IPS-NIHi7 (cell line): Measurements from ENCODE around the gene SPATA18.

Source experiments
- DNase-seq: peaks from one replicate; pipeline ENCODE4 v3.0.0; 2012; ENCODE audit warnings: mixed read lengths; ENCODE audit errors: extremely low spot score

SPATA18 gene

GRCh38 chr4:52051213-52051614 is at the start of gene SPATA18:
Gene SPATA18 (plus strand): TSS chr4:52051304. CDS start chr4:52051705, 401 bp downstream.
- peak; percentile 32 for DNase-seq

GRCh38 chr4:52001616-52002015 is 49.5 kb upstream of the SPATA18 start:
- no peak for DNase-seq

- DNase-seq = no peak
Measured at GRCh38 chr4:52004414-52004813, 46.7 kb upstream of the SPATA18 start.

DNA sequence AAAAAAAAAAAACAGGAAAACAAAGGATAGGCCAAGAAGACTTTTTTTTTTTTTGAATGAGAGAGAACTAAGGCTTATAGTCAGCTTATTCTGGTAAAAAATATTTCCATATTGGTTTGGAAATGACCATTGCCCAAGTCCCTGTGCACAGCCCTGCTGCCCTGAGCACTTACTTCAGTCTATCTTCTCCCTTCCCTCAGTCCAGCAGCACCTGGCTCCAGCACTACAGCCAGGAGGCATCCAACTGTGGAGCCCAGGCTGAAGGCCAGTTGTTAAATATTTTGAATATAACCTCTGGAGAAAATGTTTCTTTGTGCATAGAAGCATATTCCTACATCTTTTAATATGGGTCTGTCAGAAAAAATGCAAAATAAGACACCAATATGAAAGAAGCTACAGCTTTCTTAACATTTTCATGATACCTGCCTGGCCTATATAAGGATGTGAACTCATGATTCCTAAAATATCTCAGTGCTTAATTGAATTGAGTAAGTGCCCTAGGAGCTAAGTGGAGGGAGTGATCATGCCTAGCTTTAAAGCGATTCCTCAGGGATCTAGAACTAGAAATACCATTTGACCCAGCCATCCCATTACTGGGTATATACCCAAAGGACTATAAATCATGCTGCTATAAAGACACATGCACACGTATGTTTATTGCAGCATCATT is 45.4 kb upstream of the SPATA18 start:
- no peak for DNase-seq

DNA sequence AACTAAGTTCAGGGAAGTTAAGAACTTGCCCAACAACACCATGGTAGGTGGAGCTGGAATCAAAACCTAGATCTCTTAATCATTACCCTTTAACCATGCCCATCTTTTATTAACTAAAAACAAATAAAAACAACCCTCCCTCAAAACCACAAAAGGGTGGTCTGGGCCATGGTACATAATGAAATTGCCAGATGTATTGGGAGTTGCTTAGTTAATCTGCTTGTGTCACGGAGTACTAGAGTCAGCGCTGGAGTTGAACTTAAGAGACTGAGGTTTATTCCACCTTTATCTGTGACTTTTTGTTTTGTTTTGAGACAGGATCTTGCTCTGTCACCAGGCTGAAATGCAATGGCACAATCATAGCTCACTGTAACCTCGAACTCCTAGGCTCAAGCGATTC is 44.2 kb upstream of the SPATA18 start:
- DNase-seq = no peak

DNA sequence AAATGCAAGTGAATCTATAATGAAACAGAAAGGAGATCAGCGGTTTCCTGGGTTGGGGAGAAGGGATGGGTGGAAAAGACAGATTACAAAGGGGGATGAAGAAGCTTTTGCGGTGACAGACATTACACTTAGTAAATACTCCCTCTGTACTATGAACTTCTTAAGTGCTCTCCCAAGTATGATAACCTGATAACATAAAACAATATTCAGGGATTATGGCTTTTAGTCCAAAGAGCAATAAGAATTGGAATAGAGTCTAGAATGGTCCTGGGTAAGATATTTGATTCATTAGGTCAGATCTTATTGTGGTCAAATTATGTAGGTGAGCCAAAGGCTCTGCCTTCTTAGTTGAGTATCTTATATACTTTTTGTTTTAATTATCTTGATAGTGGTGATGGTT is 40.1 kb upstream of the SPATA18 start:
- DNase-seq = no peak

GRCh38 chr4:52012651-52013050 is 38.5 kb upstream of the SPATA18 start:
- DNase-seq = no peak

GRCh38 chr4:52014903-52015302 is 36.2 kb upstream of the SPATA18 start:
- no peak for DNase-seq

- DNase-seq = peak; percentile 44
Measured at GRCh38 chr4:52015366-52015765, 35.7 kb upstream of the SPATA18 start.

DNA sequence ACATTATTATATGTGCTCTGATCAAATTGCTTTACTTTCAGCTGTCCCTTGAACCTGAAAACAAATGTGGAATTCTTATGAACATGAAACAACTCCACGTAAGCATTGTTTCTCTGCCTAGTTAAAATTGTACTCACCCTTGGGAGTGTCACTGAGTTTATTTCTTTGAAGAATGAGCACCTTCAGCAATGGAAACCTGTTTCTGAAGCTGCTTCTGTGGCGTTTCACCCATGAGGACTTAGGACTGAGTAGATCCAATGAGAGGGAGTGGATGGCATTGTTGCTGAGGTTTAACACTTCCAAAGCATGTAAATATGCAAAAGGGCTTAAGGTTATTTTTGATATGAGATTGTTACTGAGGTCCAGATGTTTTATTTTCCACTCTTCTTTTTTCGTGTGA is 34.1 kb upstream of the SPATA18 start:
- DNase-seq = no peak

GRCh38 chr4:52017814-52018213 is 33.3 kb upstream of the SPATA18 start:
- DNase-seq = no peak

- no peak for DNase-seq
Measured at GRCh38 chr4:52019936-52020657, 31.0 kb upstream of the SPATA18 start, which contains the start of gene LRRC66. Gene LRRC66 (minus strand): TSS chr4:52020363. CDS start chr4:52017613, 2,750 bp downstream.

GRCh38 chr4:52028970-52029369 is 22.1 kb upstream of the SPATA18 start:
- no peak for DNase-seq

DNA sequence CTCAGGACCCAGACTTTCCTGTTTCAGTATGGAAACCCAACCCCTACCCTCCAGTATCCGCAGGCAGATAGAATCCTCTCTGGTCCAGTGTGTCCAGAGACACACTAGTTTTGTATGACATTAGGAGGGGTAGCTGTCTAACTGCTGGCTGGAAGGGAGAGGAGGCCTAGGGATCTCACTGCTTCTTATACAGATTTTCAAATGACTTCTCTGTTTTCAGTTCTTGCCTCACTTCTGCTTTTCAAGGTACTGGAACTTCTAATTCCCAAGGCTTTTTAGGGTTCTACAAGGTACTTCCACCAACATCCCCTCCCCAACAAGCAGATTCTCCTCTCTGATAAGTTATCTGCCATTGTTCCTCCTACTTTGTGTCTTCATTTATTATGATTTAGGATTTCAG is 19.1 kb upstream of the SPATA18 start:
- DNase-seq = no peak

- no peak for DNase-seq
Measured at GRCh38 chr4:52035190-52035589, 15.9 kb upstream of the SPATA18 start.

DNA sequence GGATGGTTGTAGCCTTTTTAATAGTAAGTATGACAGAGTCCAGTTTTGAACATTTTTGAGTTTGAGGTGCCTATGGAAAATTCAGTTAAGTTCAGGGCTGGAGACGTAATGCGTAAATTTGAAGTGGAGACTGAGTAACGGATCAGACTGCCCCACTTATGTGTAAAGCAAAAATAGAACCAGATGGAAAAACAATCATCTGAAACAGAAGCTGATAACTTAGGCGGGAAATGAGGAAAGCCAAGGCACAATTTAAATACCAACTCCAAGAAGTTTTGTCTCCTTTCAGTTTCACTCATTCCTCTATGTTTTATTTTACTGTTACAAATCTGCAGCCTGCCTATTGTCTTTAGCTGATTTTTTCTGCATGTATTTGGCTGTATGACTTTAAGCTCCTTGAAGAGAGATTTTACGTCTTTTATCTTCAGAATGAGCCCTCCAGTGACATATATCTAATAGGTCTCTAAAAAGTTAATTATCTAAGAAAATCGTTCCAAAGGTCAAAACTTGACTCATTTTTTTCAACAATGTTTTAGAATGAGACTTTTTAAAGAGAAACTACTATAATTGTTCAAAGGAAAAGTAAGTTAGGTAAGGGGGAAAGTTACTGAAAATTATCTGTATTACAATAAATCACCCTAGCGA is 14.1 kb upstream of the SPATA18 start:
- no peak for DNase-seq

DNA sequence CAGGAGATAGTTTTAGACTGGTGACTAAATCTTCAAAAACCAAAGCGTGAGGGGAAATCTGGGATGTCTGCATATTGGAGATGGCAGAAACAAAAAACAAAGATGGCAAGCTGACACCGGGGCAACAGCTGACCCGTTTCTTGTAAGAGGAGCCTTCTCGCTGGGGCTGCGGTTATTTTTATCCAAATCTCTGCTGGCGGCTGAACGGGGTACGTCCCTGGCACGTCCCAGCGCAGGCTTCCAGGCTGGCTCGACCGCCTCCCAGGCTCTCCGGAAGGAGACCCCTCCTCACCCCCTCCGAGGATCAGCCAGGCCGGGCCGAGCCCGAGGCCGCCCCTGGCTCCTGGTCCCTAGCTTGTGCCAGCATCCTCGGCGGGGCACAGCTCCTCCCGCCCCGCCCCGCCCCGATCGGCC is 13.4 kb upstream of the SPATA18 start:
- DNase-seq = peak; percentile 75

- peak; percentile 81 for DNase-seq
Measured at GRCh38 chr4:52038103-52038912, 12.8 kb upstream of the SPATA18 start, which contains the start of gene SGCB. Gene SGCB (minus strand): TSS chr4:52038299. CDS start chr4:52038259, 40 bp downstream.

GRCh38 chr4:52045028-52045427 is 6.1 kb upstream of the SPATA18 start:
- no peak for DNase-seq

GRCh38 chr4:52049266-52049665 is 1.8 kb upstream of the SPATA18 start:
- DNase-seq = no peak

DNA sequence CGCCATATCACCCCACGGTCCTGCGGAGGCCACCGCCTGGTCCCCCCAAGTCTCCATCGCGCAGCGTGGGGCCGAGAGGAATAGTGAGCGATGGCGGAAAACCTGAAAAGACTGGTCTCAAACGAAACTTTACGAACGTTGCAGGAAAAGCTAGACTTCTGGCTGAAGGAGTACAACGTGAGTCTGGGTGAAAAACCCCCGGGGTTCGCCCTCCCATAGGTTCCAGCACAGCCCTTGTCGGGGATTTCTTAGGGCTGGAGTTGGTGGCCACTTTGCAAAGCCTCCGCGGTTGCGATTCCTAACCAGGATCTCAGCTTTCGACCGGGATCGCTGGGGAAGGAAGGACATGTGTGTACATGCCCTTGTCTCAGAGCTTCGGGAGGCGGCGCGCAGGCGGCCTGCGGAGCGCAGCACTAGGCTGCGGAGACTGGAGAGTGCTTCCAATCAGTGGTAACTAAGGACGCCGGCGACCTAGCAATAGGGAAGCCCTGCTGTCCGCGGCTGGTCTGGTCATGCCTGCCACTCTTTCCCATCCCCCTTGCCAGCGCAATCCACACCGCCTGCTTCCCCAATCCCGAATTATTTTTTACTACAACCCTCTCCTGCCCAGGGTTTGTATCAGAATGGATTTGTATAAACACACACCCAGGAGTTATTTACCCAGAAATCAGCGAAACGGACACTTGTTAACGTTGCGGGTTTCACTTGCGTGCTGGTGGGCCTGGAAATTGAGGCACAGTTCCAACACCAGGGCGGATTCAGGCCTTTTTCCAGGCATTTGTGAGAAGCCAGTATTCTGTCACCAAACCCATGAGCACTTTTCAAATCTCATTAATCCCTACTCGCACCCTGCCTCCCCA is 741 bp downstream of the SPATA18 start:
- DNase-seq = peak; percentile 95
